Measurements from ENCODE around the gene KCNE5.
"Not testable (repeated sequence)": the region's sequence is repeated elsewhere in the genome, so short reads cannot be mapped to it uniquely, and the experiment has no call there.

KCNE5 gene

DNA sequence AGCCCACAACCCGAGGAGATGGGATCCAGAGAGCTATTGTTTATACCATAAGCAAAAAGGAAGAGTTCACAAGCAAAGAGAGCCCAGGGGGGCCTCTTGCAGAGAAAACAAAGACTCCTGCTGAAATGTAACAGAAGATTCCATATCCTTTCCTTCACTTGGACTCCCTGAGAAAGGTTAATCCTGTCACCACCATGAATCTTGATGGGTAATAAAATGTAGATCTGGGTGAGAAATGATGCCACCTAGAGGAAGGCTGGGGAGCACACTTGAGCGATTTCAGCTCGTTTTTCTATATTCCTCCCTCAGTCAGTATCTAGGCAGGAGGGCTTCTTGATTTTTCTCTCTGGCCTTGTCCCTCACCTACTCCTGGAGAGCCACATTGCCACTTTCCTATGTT is 10.2 kb upstream of the KCNE5 start:
- no peak for ATAC-seq
- Mint-ChIP-seq H3K4me1 (no peaks in the 10 kb centered on the region), H3K36me3 (ENCODE audit: low read depth) (peaks cover 9% of the 10 kb centered on the region), H3K27ac (no peak overlapping the region), H3K9me3 (no peaks in the 10 kb centered on the region), H3K4me3 (no peak overlapping the region), H3K27me3 (no peaks in the 10 kb centered on the region)
- no peak for DNase-seq

DNA sequence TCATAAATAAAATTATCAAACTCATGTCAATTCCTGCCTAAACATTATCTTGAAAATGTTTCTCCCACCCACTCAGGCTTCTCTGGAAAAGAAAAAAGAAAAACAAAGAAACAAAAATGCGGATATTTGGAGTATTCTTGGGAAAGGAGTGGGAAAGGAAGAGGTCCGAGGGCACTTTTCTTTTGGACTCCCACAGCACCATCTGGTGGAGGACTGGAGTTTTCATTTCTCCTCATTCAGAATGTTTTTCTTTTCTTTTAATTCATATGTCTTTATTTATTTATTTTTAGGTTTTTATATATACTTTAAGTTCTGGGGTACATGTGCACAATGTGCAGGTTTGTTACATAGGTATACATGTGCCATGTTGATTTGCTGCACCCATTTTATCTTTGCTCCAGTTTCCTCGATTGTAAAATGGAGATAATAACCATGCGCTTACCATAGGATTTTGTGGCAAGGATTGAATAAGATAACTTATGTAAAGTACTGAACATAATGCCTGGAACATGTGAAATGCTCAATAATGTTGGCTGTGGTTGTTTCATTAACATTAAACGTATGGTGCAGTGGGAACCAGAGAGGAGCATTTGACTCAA is 8.0 kb upstream of the KCNE5 start:
- no peak for DNase-seq
- H3K27me3 Mint-ChIP-seq, result no peaks in the 10 kb centered on the region
- no peak for ATAC-seq
- no peaks in the 10 kb centered on the region for H3K4me1 Mint-ChIP-seq
- no peaks in the 10 kb centered on the region for H3K36me3 Mint-ChIP-seq (ENCODE audit: low read depth)
- H3K4me3 Mint-ChIP-seq, result no peak overlapping the region
- H3K27ac Mint-ChIP-seq, result no peak overlapping the region
- H3K9me3 Mint-ChIP-seq, result no peaks in the 10 kb centered on the region

DNA sequence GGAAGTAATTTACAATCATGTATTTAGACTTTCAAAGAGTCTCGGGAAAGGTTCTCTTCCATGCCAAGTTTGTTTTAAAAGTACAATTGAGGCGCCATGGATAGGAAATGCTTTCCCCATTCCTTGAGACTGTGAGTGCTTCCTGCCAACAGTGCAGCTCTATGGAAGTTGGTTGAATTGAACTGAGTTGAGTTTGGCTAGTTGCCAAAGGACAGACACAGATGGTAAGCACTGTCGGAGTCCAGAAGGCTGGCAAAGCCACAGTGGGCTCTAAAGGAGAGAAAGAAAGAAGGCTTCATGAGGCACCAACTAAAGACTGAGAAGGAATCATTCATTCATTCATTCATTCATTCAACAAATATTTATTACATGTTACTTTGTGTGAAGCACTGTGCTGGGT is 4.3 kb upstream of the KCNE5 start:
- H3K36me3 Mint-ChIP-seq (ENCODE audit: low read depth), result no peaks in the 10 kb centered on the region
- no peaks in the 10 kb centered on the region for H3K27me3 Mint-ChIP-seq
- H3K4me3 Mint-ChIP-seq, result no peak overlapping the region
- H3K9me3 Mint-ChIP-seq, result no peaks in the 10 kb centered on the region
- ATAC-seq, result no peak
- H3K27ac Mint-ChIP-seq, result no peak overlapping the region
- DNase-seq, result no peak
- H3K4me1 Mint-ChIP-seq, result peaks cover 6% of the 10 kb centered on the region

DNA sequence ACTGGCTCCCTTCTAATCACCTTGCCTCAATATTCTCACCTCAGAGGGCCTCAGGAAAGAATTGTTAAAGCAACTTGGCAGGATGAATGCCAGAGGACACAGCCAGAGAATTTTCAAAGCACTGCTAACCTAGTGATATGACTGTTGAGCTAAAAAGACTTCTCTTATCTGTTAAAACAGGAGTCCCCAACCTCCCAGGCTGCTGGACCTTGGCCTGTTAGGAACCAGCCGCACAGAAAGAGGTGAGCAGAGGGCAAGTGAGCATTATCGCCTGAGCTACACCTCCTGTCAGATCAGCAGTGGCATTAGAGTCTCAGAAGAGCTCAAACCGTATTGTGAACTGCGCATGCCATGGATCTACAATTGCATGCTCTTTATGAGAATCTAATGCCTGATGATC is 1.7 kb upstream of the KCNE5 start:
- no peaks in the 10 kb centered on the region for H3K27me3 Mint-ChIP-seq
- H3K9me3 Mint-ChIP-seq, result no peaks in the 10 kb centered on the region
- peaks cover 6% of the 10 kb centered on the region for H3K4me1 Mint-ChIP-seq
- ATAC-seq, result no peak
- H3K27ac Mint-ChIP-seq, result no peak overlapping the region
- DNase-seq, result no peak
- no peak overlapping the region for H3K4me3 Mint-ChIP-seq
- no peaks in the 10 kb centered on the region for H3K36me3 Mint-ChIP-seq (ENCODE audit: low read depth)

DNA sequence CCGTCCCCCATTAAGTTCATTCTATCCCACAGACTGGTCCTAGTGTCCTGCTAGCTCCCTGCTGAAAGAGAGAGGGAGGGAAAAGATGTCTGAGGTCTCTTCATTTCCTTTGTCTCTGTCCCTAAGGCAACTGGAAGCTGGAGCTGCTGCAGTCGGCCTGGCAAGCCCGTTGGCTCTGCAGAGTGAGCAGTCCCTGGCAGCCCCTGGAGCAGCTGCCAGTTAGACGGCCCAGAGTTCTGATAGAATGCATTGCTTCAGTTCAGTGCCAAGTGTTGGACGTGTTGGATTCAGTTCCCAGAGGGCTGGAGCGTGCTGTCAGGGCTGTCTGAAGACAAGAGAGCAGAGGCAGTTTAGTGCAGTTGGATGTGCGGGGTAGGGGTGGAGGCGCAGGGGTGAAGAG is 975 bp downstream of the KCNE5 start:
- Mint-ChIP-seq H3K4me3 (no peak overlapping the region), H3K9me3 (no peaks in the 10 kb centered on the region), H3K27ac (no peak overlapping the region), H3K4me1 (peaks cover 6% of the 10 kb centered on the region), H3K36me3 (ENCODE audit: low read depth) (no peaks in the 10 kb centered on the region), H3K27me3 (no peaks in the 10 kb centered on the region)
- no peak for DNase-seq
- no peak for ATAC-seq

DNA sequence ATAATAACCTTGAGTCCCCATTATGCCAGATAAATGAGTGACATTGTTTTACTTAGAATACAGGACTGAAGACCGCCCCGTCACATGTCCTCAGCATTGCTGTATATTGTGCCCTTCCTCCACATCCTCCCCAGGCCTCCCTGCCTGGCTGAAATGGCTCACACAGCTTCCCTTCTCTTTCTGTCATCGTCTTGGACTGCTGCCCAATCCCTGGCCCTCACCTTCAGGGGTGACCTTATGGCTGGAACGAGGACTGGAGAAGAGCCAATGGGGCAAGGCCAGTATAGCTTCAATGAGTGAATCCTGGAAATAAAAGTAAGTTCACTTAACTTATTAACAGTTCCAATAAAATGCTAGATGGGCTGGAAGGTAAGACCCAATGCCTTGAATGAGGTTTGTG is 2.7 kb downstream of the KCNE5 start:
- Mint-ChIP-seq H3K36me3 (ENCODE audit: low read depth) (no peaks in the 10 kb centered on the region), H3K4me3 (no peak overlapping the region), H3K9me3 (no peaks in the 10 kb centered on the region), H3K27ac (no peak overlapping the region), H3K27me3 (no peaks in the 10 kb centered on the region), H3K4me1 (peaks cover under 1% of the 10 kb centered on the region)
- ATAC-seq (no peak), DNase-seq (no peak)

DNA sequence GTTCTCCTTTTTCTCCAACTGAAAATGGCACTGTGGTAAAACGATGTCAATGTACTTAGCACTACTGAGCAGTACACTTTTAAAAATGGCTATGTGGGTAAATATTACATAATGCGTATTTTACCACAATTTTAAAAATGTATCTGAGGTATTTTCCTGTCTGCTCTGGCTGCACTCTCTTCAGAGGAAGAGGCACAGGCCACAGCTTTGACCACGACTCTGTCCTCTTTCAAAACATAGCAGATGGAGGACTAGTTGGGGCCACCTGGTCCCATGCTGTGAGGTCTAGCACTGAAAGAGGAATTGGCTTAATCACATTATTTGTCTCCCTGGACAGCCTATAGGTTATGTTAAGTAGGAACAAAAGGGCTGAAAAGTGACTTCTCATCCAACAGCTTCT is 5.2 kb downstream of the KCNE5 start:
- H3K27me3 Mint-ChIP-seq, result no peaks in the 10 kb centered on the region
- H3K27ac Mint-ChIP-seq, result no peak overlapping the region
- no peaks in the 10 kb centered on the region for H3K4me1 Mint-ChIP-seq
- H3K4me3 Mint-ChIP-seq, result no peak overlapping the region
- DNase-seq, result no peak
- no peaks in the 10 kb centered on the region for H3K9me3 Mint-ChIP-seq
- no peak for ATAC-seq
- H3K36me3 Mint-ChIP-seq (ENCODE audit: low read depth), result no peaks in the 10 kb centered on the region

DNA sequence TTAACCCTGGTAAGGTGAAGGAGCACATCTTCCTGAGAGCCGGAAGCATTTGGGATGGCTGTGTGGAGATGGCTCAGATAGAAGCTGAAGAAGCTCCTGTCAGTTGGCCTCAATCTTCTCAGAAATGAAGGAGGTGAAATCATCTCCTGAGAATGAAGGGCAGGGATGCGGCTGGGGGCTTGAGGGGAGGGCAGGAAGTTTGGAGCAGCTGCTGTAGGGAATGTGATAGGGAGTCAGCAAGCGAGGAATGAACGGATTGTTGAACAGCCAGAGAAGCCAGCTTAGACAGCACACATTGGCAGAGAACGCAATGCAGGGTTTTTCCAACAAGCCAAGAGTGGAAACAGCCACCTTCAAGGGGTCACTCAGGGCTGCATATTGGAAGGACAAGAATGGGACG is 10.0 kb downstream of the KCNE5 start:
- Mint-ChIP-seq H3K4me3 (no peak overlapping the region), H3K36me3 (ENCODE audit: low read depth) (no peaks in the 10 kb centered on the region), H3K27ac (no peak overlapping the region), H3K4me1 (no peaks in the 10 kb centered on the region), H3K27me3 (no peaks in the 10 kb centered on the region), H3K9me3 (no peaks in the 10 kb centered on the region)
- DNase-seq (no peak), ATAC-seq (no peak)

DNA sequence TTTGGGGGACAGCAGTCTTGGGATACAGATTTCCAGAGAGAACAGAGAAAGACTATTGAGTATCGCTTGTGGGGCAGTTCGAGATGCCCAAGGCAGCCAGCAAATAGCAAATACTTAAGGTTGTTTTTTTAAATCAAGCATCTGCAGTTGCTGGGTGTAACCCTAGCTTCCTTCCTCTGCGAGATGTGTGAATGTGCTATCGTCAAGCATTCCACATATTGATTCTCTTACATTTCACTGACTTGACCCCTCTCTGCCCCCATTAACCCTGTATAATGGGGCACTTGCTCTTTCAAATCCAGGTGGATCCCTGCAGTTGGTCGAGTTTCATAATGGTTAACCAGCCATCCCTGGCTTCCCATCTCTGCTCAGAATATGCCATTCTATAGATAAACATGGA is 23.5 kb downstream of the KCNE5 start:
- DNase-seq (no peak), ATAC-seq (no peak)
- peaks cover 2% of the 10 kb centered on the region for H3K36me3 Mint-ChIP-seq (ENCODE audit: low read depth)
- H3K4me1 Mint-ChIP-seq, result no peaks in the 10 kb centered on the region
- peaks cover 30% of the 10 kb centered on the region for H3K27me3 Mint-ChIP-seq
- H3K4me3 Mint-ChIP-seq, result no peak overlapping the region
- H3K27ac Mint-ChIP-seq, result no peak overlapping the region
- peaks cover 4% of the 10 kb centered on the region for H3K9me3 Mint-ChIP-seq

DNA sequence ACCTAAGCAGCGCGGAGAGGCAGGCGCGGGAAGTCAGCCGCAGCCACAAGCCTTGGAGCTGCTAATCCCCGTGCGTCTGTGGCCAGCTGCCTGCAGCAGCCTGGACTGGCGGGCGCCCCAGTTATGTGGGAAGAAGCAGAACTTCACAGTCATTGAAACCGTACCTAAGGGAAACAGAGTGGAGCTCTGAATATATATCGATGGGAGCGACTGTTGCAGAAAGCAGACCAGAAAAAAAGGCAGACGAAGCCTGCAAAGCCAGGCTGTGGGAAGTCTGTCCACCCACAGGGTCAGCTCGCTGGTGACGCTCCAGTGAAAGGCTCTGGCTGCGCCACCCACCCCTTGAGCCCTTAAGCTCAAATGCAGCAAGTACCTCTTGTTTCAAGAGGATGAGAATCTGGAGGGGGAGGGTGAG is 24.7 kb downstream of the KCNE5 start:
- DNase-seq, result no peak
- Mint-ChIP-seq H3K9me3 (no peaks in the 10 kb centered on the region), H3K27me3 (peaks cover 24% of the 10 kb centered on the region), H3K4me3 (no peak overlapping the region), H3K36me3 (ENCODE audit: low read depth) (no peaks in the 10 kb centered on the region), H3K27ac (no peak overlapping the region), H3K4me1 (no peaks in the 10 kb centered on the region)
- ATAC-seq, result no peak

DNA sequence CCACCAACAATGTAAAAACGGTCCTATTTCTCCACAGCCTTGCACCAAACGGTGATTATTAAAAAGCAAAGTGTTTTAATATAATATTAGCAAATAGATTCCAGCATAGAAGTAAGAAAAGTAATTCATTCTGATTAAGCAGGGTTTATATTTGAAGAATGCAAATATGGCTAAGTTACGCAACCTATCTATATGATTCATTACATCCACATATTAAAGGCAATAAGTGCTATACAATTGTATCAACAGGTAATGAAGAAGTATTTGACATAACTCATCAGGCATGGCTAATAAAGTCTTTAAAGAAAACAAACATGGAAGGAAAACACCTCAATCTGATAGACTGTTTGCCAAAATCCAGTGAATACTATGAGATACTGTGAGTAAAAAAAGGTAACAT is 29.0 kb downstream of the KCNE5 start:
- ATAC-seq, result no peak

DNA sequence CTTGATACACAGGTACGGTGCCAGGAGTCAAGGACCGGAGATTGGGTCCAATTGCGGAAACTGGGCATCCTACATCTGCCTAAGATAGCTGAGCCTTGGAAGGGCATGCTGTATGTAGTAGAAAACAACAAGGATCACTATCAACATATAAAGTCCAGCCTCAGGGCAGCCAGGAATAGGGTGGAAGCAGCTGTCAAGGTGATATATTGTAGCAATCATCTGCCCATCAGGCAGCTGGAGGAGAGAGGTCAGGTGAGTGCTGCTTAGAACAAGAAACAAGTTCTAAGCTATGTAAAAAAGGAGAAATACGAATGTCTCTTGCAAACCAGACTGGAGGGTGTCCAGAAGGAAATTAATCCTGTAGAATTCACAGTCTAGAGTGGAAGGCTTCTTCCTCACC is 34.8 kb downstream of the KCNE5 start:
- DNase-seq (no peak), ATAC-seq (no peak)
- Mint-ChIP-seq H3K4me3 (no peak overlapping the region), H3K27ac (no peak overlapping the region), H3K9me3 (no peaks in the 10 kb centered on the region), H3K36me3 (ENCODE audit: low read depth) (no peaks in the 10 kb centered on the region), H3K4me1 (no peaks in the 10 kb centered on the region), H3K27me3 (peaks cover 2% of the 10 kb centered on the region)

More for the DNA sequence above, 29.0 kb downstream of the KCNE5 start:
- Mint-ChIP-seq H3K36me3 (ENCODE audit: low read depth) (no peaks in the 10 kb centered on the region), H3K4me1 (no peaks in the 10 kb centered on the region), H3K27ac (no peak overlapping the region), H3K4me3 (no peak overlapping the region), H3K27me3 (peaks cover 4% of the 10 kb centered on the region), H3K9me3 (no peaks in the 10 kb centered on the region)
- no peak for DNase-seq

DNA sequence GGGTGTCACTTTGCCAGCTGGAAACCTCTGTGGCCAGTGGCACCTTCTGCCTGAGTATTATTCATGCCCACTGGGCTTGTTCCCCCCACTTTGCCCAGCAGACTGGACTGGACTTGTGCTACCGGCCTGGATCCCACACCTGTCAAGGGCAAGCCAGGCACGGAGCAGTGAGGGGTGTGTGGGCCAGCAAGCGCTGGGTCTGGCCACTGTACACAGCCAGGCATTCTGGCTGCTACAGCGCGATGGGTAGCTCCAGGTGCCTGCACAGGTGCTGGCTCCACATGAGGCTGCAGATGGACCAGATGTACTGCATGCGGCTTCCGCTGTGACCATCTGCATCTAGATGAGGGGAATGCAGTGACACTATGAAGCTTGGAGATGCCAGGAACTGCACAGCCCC is 39.5 kb downstream of the KCNE5 start:
- no peak overlapping the region for H3K4me3 Mint-ChIP-seq
- no peaks in the 10 kb centered on the region for H3K36me3 Mint-ChIP-seq (ENCODE audit: low read depth)
- no peaks in the 10 kb centered on the region for H3K9me3 Mint-ChIP-seq
- H3K4me1 Mint-ChIP-seq, result no peaks in the 10 kb centered on the region
- H3K27me3 Mint-ChIP-seq, result peaks cover 2% of the 10 kb centered on the region
- no peak overlapping the region for H3K27ac Mint-ChIP-seq
- no peak for ATAC-seq
- no peak for DNase-seq

DNA sequence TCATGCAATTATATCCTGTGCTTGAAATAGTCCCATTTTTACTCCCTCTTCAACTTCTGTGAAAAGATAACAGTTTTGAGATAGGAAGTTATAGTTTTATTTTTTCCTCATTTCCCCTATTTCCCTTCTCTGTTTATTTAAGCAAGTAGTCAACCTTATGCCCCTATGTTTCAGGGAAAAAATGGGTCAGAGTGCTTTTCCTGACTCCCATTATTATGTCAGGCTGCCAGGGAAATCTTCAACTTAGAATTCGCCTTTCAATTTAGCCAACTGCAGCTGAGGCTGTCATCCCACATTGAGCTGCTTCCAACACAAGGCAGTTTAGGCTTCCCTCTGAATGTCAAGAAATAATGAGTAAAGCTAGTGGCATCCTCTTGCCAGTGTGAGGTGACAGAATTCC is 46.1 kb downstream of the KCNE5 start:
- Mint-ChIP-seq H3K9me3 (no peaks in the 10 kb centered on the region), H3K4me1 (no peaks in the 10 kb centered on the region), H3K27me3 (no peaks in the 10 kb centered on the region), H3K4me3 (no peak overlapping the region), H3K36me3 (ENCODE audit: low read depth) (no peaks in the 10 kb centered on the region), H3K27ac (no peak overlapping the region)
- DNase-seq (no peak), ATAC-seq (no peak)

DNA sequence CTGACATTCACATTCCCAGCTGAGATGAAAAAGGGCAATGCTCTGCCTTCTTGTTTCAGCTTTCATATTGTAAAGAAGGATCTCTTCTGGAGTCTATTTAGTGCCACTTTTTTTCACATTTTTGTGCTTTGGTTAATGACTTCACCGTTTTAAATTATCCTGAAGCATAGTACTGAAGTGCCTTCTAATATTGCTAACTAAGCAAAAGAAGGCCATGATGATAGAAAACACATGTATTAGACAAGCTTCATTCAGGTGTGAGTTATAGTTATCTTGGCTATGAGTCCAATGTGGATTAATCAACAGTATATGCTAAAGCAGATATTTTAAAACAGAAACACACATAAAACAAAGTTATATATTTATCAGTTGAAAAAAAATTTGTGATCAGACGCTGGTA is 47.9 kb downstream of the KCNE5 start:
- H3K27me3 Mint-ChIP-seq, result no peaks in the 10 kb centered on the region
- DNase-seq (no peak), ATAC-seq (no peak)
- H3K4me1 Mint-ChIP-seq, result no peaks in the 10 kb centered on the region
- no peaks in the 10 kb centered on the region for H3K36me3 Mint-ChIP-seq (ENCODE audit: low read depth)
- H3K27ac Mint-ChIP-seq, result no peak overlapping the region
- H3K9me3 Mint-ChIP-seq, result no peaks in the 10 kb centered on the region
- no peak overlapping the region for H3K4me3 Mint-ChIP-seq

DNA sequence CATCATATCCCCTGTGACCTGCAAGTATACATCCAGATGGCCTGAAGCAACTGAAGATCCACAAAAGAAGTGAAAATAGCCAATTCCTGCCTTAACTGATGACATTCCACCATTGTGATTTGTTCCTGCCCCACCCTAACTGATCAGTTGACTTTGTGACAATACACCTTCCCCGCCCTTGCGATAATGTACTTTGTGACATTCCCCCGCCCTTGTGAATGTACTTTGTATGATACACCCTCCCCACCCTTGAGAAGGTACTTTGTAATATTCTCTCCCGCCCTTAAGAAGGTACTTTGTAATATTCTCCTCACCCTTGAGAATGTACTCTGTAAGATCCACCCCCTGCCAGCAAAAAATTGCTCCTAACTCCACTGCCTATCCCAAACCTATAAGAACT is 48.9 kb downstream of the KCNE5 start:
- not testable (repeated sequence) for H3K27me3 Mint-ChIP-seq; H3K27ac Mint-ChIP-seq; H3K9me3 Mint-ChIP-seq; H3K4me1 Mint-ChIP-seq; ATAC-seq; H3K4me3 Mint-ChIP-seq; DNase-seq; H3K36me3 Mint-ChIP-seq (ENCODE audit: low read depth)
